ENCODE results near the gene SRMS.

DNA sequence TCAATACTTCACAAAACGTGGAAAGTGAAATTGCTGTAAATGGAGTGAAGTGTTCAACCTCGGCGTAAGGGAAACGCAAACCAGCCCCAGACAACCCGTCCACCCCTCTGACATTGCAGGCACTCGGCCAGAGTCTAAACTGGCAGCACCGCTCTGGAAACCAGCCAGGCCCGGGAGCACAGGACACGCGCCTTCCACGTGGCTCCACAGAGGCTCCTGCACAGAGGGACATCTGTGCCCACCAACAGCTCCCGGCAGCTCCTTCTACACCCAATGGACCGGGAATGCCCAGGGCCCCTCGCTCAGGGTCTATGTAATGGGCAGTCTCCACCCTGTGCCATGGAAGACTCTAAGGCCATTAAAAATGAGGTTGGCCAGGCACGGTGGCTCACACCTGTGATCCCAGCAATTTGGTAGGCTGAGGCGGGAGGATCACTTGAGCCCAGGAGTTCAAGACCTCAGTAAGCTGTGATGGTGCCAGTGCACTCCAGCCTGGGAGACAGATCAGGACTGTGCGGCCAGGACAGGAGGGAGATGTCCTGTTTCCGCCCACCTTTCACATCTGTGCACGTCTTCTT lies 29.9 kb upstream of the SRMS start:
- TF ChIP-seq, protein P1, sequence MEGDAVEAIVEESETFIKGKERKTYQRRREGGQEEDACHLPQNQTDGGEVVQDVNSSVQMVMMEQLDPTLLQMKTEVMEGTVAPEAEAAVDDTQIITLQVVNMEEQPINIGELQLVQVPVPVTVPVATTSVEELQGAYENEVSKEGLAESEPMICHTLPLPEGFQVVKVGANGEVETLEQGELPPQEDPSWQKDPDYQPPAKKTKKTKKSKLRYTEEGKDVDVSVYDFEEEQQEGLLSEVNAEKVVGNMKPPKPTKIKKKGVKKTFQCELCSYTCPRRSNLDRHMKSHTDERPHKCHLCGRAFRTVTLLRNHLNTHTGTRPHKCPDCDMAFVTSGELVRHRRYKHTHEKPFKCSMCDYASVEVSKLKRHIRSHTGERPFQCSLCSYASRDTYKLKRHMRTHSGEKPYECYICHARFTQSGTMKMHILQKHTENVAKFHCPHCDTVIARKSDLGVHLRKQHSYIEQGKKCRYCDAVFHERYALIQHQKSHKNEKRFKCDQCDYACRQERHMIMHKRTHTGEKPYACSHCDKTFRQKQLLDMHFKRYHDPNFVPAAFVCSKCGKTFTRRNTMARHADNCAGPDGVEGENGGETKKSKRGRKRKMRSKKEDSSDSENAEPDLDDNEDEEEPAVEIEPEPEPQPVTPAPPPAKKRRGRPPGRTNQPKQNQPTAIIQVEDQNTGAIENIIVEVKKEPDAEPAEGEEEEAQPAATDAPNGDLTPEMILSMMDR (IDR thresholded peaks at IDR 0.05): no peak
- TF ChIP-seq POLR2A (IDR thresholded peaks at IDR 0.05): no peak

Measured in heart left ventricle (tissue), 13 donors.